ENCODE results near the gene PRR7. TPM values are rescaled to one million over a fixed set of nuclear protein-coding genes. Genes with fewer than 3 reads are reported as not detected.

PRR7 gene
- polyA plus RNA-seq, 3 donors: 1.8 to 17.4 (median 2.1) TPM

GRCh38 chr5:177435847-177436536 is 10.6 kb upstream of the PRR7 start:
- TF ChIP-seq, protein P1, sequence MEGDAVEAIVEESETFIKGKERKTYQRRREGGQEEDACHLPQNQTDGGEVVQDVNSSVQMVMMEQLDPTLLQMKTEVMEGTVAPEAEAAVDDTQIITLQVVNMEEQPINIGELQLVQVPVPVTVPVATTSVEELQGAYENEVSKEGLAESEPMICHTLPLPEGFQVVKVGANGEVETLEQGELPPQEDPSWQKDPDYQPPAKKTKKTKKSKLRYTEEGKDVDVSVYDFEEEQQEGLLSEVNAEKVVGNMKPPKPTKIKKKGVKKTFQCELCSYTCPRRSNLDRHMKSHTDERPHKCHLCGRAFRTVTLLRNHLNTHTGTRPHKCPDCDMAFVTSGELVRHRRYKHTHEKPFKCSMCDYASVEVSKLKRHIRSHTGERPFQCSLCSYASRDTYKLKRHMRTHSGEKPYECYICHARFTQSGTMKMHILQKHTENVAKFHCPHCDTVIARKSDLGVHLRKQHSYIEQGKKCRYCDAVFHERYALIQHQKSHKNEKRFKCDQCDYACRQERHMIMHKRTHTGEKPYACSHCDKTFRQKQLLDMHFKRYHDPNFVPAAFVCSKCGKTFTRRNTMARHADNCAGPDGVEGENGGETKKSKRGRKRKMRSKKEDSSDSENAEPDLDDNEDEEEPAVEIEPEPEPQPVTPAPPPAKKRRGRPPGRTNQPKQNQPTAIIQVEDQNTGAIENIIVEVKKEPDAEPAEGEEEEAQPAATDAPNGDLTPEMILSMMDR (IDR thresholded peaks at IDR 0.05): no peak
- H3K4me2 ChIP-seq (replicated peaks; ENCODE audit: extremely low read depth, low read length, poor library complexity, severe bottlenecking): no peak overlapping the region
- H3K79me2 ChIP-seq (ENCODE audit: insufficient read depth, low read length): peaks cover 52% of the 10 kb centered on the region
- H2AFZ ChIP-seq (ENCODE audit: insufficient read depth, low read depth, low read length, poor library complexity, severe bottlenecking): no peak overlapping the region
- intact Hi-C loops (cut with micrococcal nuclease): no loop called here
- H3K36me3 ChIP-seq (replicated peaks in 1 of 2; ENCODE audit: control insufficient read depth in 1 of 2, insufficient read depth in 2 of 2, low read length in 2 of 2): peaks cover 85 to 100% of the 10 kb centered on the region in 2 donors
- no peak overlapping the region for H3K4me3 Mint-ChIP-seq
- H3K9me3 Mint-ChIP-seq: no peaks in the 10 kb centered on the region
- peaks cover 78 to 98% of the 10 kb centered on the region in 2 donors for H3K36me3 Mint-ChIP-seq
- H3K27ac Mint-ChIP-seq: peak overlapping the region in 1 of 7 donors; percentile 63
- no peaks in the 10 kb centered on the region for H3K9me3 ChIP-seq (replicated peaks in 1 of 2; ENCODE audit: control insufficient read depth in 1 of 2, insufficient read depth in 1 of 2, low read length in 2 of 2)
- DNase-seq: no peak
- peaks cover 20% of the 10 kb centered on the region for H3K4me1 Mint-ChIP-seq
- WGBS (ENCODE audit: insufficient coverage): 94% methylated on average over 29 of the region's 37 CpGs
- H4K20me1 ChIP-seq (ENCODE audit: insufficient read depth, low read length): peaks cover 100% of the 10 kb centered on the region
- H3K4me3 ChIP-seq (replicated peaks in 1 of 3; ENCODE audit: low read depth in 2 of 3, low read length in 3 of 3): no peak overlapping the region
- H3K4me1 ChIP-seq (ENCODE audit: control insufficient read depth in 1 of 2, insufficient read depth in 2 of 2, low read length in 2 of 2): peaks cover 22 to 27% of the 10 kb centered on the region in 2 donors
- no peaks in the 10 kb centered on the region for H3K27me3 ChIP-seq (ENCODE audit: control insufficient read depth in 2 of 2, insufficient read depth in 2 of 2, low read length in 2 of 2)
- H3K27me3 Mint-ChIP-seq (ENCODE audit: low read depth in 3 of 3): peaks cover 0 to 1% (median 0%) of the 10 kb centered on the region in 3 donors
- no peak overlapping the region for H3K27ac ChIP-seq (ENCODE audit: low read depth in 1 of 2, low read length in 2 of 2)
- H3K9ac ChIP-seq (ENCODE audit: insufficient read depth, low read length, poor library complexity, severe bottlenecking): no peak overlapping the region

DNA sequence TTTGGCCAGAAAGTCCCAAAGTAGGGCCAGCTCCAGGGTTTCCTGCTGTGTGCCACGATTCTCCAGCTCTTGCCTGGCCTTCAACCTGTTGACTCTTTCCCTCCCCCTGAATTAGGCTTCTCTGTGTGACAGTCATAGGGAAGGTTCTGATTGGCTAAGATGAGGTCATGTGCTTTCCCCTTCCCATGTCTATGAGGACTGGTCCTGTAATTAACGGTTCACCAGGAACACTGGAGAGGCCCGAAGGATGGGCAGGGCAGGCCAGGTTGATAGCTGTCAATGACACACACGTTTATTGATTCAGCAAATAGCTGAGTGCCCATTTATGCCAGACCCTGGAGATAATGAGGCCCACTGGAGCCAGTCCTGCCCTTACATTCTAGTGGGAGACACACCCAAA is 9.0 kb upstream of the PRR7 start:
- H3K9me3 Mint-ChIP-seq: no peaks in the 10 kb centered on the region
- peaks cover 89 to 96% of the 10 kb centered on the region in 2 donors for H3K36me3 Mint-ChIP-seq
- WGBS (ENCODE audit: insufficient coverage): 95% methylated on average over 3 of the region's 4 CpGs
- TF ChIP-seq, protein P1 (IDR thresholded peaks at IDR 0.05): no peak
- no peak overlapping the region for H3K4me3 Mint-ChIP-seq
- H3K27me3 Mint-ChIP-seq (ENCODE audit: low read depth in 3 of 3): peaks cover 0 to 5% (median 4%) of the 10 kb centered on the region in 3 donors
- H3K4me1 Mint-ChIP-seq: peaks cover 7% of the 10 kb centered on the region
- Histone ChIP-seq H3K27me3 (ENCODE audit: control insufficient read depth in 2 of 2, insufficient read depth in 2 of 2, low read length in 2 of 2) (no peaks in the 10 kb centered on the region), H2AFZ (ENCODE audit: insufficient read depth, low read depth, low read length, poor library complexity, severe bottlenecking) (no peak overlapping the region), H3K36me3 (replicated peaks in 1 of 2; ENCODE audit: control insufficient read depth in 1 of 2, insufficient read depth in 2 of 2, low read length in 2 of 2) (peaks cover 90 to 100% of the 10 kb centered on the region in 2 donors), H3K4me2 (replicated peaks; ENCODE audit: extremely low read depth, low read length, poor library complexity, severe bottlenecking) (no peak overlapping the region), H4K20me1 (ENCODE audit: insufficient read depth, low read length) (peaks cover 100% of the 10 kb centered on the region), H3K27ac (ENCODE audit: low read depth in 1 of 2, low read length in 2 of 2) (no peak overlapping the region), H3K9me3 (replicated peaks in 1 of 2; ENCODE audit: control insufficient read depth in 1 of 2, insufficient read depth in 1 of 2, low read length in 2 of 2) (no peaks in the 10 kb centered on the region), H3K4me1 (ENCODE audit: control insufficient read depth in 1 of 2, insufficient read depth in 2 of 2, low read length in 2 of 2) (peaks cover 6 to 11% of the 10 kb centered on the region in 2 donors), H3K9ac (ENCODE audit: insufficient read depth, low read length, poor library complexity, severe bottlenecking) (no peak overlapping the region), H3K79me2 (ENCODE audit: insufficient read depth, low read length) (peaks cover 35% of the 10 kb centered on the region), H3K4me3 (replicated peaks in 1 of 3; ENCODE audit: low read depth in 2 of 3, low read length in 3 of 3) (no peak overlapping the region)
- no peak for DNase-seq
- H3K27ac Mint-ChIP-seq: peak overlapping the region in 2 of 7 donors; percentile 15 to 37
- intact Hi-C loops (cut with micrococcal nuclease): no loop called here
